HEK293 (cell line): Measurements from ENCODE around the gene SLC38A8.
A peak's percentile ranks its signal among the peaks of the same experiment; 100 is the strongest.

ENCODE experiments used
- CTCF ChIA-PET: fragments of 350-600 bp; formaldehyde crosslinking; extraction: SDS; loops from one replicate; lab custom pipeline; 2021; ENCODE audit warnings: antibody characterized with exemption; lab: Yijun Ruan, JAX
- POLR2A ChIA-PET: fragments of 300-600 bp; formaldehyde crosslinking; extraction: SDS; loops from one replicate; lab custom pipeline; 2020; ENCODE audit warnings: antibody characterized with exemption, inconsistent platforms; lab: Yijun Ruan, JAX
- H3K27ac ChIP-seq: fragments of 200-500 bp; sonication (Bioruptor generic); 2 replicates; pipeline ENCODE4 v1.5.1; 2014; ENCODE audit warnings: low read depth, low read length, control low read depth, inconsistent platforms; ENCODE audit errors: extremely low read depth
- H3K36me3 ChIP-seq, 2 experiments: fragments of 200-500 bp in 1 of 2; sonication (Bioruptor generic) in 1 of 2; 1 replicate in 1 of 2; 2 replicates in 1 of 2; pipeline ENCODE4 v1.5.1; 2014 to 2017; ENCODE audit warnings: inconsistent platforms in 2 of 2, low read length in 2 of 2; ENCODE audit not compliant: control insufficient read depth in 2 of 2, insufficient read depth in 1 of 2
- H3K4me1 ChIP-seq: fragments of 200-500 bp; sonication (Bioruptor generic); 2 replicates; pipeline ENCODE4 v1.5.1; 2014; ENCODE audit warnings: mild to moderate bottlenecking, low read length, inconsistent platforms; ENCODE audit not compliant: control insufficient read depth, insufficient read depth
- H3K4me3 ChIP-seq: 2 replicates; pipeline ENCODE4 v1.5.1; 2011; ENCODE audit warnings: low read depth, mild to moderate bottlenecking, control low read depth, low read length, moderate library complexity
- H3K9me3 ChIP-seq: fragments of 200-500 bp; sonication (Bioruptor generic); 2 replicates; pipeline ENCODE4 v1.5.1; 2014; ENCODE audit warnings: low read depth, low read length, inconsistent platforms; ENCODE audit not compliant: control insufficient read depth, insufficient read depth
- BCL11A ChIP-seq: fragments of 450-650 bp; formaldehyde crosslinking; IDR thresholded peaks from 2 replicates; pipeline ENCODE4 v1.5.1; 2016; ENCODE audit warnings: low read depth, missing biosample characterization, missing genetic modification characterization
- BCL6B ChIP-seq: fragments of 450-650 bp; formaldehyde crosslinking; IDR thresholded peaks from 2 replicates; pipeline ENCODE4 v1.5.1; 2017; ENCODE audit warnings: missing biosample characterization, missing genetic modification characterization
- EGR2 ChIP-seq: fragments of 450-650 bp; formaldehyde crosslinking; IDR thresholded peaks from 2 replicates; pipeline ENCODE4 v1.5.1; 2016; ENCODE audit warnings: low read depth, missing biosample characterization, missing genetic modification characterization
- FEZF1 ChIP-seq: fragments of 450-650 bp; formaldehyde crosslinking; IDR thresholded peaks from 2 replicates; pipeline ENCODE4 v1.5.1; 2016; ENCODE audit warnings: missing biosample characterization, missing genetic modification characterization
- HIC1 ChIP-seq: fragments of 450-650 bp; formaldehyde crosslinking; IDR thresholded peaks from 2 replicates; pipeline ENCODE4 v1.5.1; 2016; ENCODE audit warnings: missing biosample characterization, missing genetic modification characterization
- ZFP69B ChIP-seq: fragments of 450-650 bp; formaldehyde crosslinking; IDR thresholded peaks from 2 replicates; pipeline ENCODE4 v1.5.1; 2016; ENCODE audit warnings: missing biosample characterization, missing genetic modification characterization
- ZNF157 ChIP-seq: fragments of 450-650 bp; formaldehyde crosslinking; IDR thresholded peaks from 2 replicates; pipeline ENCODE4 v1.5.1; 2016; ENCODE audit warnings: missing biosample characterization, missing genetic modification characterization
- ZNF274 ChIP-seq, 2 experiments: fragments of 200-500 bp in 1 of 2; fragments of 450-650 bp in 1 of 2; sonication (Bioruptor generic) in 1 of 2; formaldehyde crosslinking in 1 of 2; IDR thresholded peaks; 2 replicates each; pipeline versions ENCODE4 v1.5.1 to v1.6.1; 2014 to 2016; ENCODE audit warnings: borderline replicate concordance in 1 of 2, inconsistent platforms in 1 of 2, low read length in 1 of 2, missing biosample characterization in 1 of 2, missing genetic modification characterization in 1 of 2
- ZNF366 ChIP-seq: fragments of 450-650 bp; formaldehyde crosslinking; conservative IDR thresholded peaks from 2 replicates; pipeline ENCODE4 v1.5.1; 2016; ENCODE audit warnings: missing biosample characterization, missing genetic modification characterization
- ZNF404 ChIP-seq: fragments of 450-650 bp; formaldehyde crosslinking; IDR thresholded peaks from 2 replicates; pipeline ENCODE4 v1.5.1; 2017; ENCODE audit warnings: missing biosample characterization, missing genetic modification characterization
- ZNF501 ChIP-seq: fragments of 450-650 bp; formaldehyde crosslinking; IDR thresholded peaks from 2 replicates; pipeline ENCODE4 v1.5.1; 2016; ENCODE audit warnings: missing biosample characterization, missing genetic modification characterization
- ZNF544 ChIP-seq: fragments of 450-650 bp; formaldehyde crosslinking; IDR thresholded peaks from 2 replicates; pipeline ENCODE4 v1.5.0; 2017; ENCODE audit warnings: missing biosample characterization, missing genetic modification characterization
- ZNF677 ChIP-seq: fragments of 450-650 bp; IDR thresholded peaks from 2 replicates; pipeline ENCODE4 v1.5.0; 2018; ENCODE audit warnings: missing biosample characterization, mild to moderate bottlenecking, missing genetic modification characterization, moderate library complexity
- TF ChIP-seq, protein P1 (sequence below): fragments of 450-650 bp; formaldehyde crosslinking; IDR thresholded peaks from 2 replicates; pipeline ENCODE4 v1.5.1; 2017; ENCODE audit warnings: missing biosample characterization, missing genetic modification characterization
- TF ChIP-seq, protein P2 (sequence below): fragments of 450-650 bp; formaldehyde crosslinking; conservative IDR thresholded peaks from 2 replicates; pipeline ENCODE4 v1.5.1; 2016; ENCODE audit warnings: low read depth, missing biosample characterization, missing genetic modification characterization

The SLC38A8 gene

GRCh38 chr16:83990492-83990891 is 52.1 kb downstream of the SLC38A8 start:
- POLR2A ChIA-PET: interaction anchor here (0.6 kb wide), 1 partner anchor 24 kb away, joined by 3 read pairs; no protein-coding TSS in a partner anchor
- no peak overlapping the region for H3K27ac ChIP-seq
- TF ChIP-seq ZNF157 (tag by site-specific recombination) (peak; percentile 99), ZFP69B (tag by site-specific recombination) (no peak)
- H3K4me1 ChIP-seq: peaks cover 4% of the 10 kb centered on the region
- H3K36me3 ChIP-seq: no peaks in the 10 kb centered on the region
- CTCF ChIA-PET: interaction anchor here (0.9 kb wide), 1 partner anchor 64 kb away, joined by 5 read pairs; no protein-coding TSS in a partner anchor
- H3K9me3 ChIP-seq: no peaks in the 10 kb centered on the region
- H3K4me3 ChIP-seq: no peak overlapping the region

GRCh38 chr16:83989300-83989699 is 53.3 kb downstream of the SLC38A8 start:
- ChIA-PET CTCF (interaction anchor here (0.5 to 1.5 kb wide), 6 partner anchors 12 to 97 kb away, joined by 3 to 5 read pairs (median 4); no protein-coding TSS in a partner anchor), POLR2A (no interaction called here)
- H3K4me3 ChIP-seq: no peak overlapping the region
- H3K4me1 ChIP-seq: peaks cover 4% of the 10 kb centered on the region
- H3K9me3 ChIP-seq: no peaks in the 10 kb centered on the region
- TF ChIP-seq HIC1 (tag by site-specific recombination) (no peak), ZFP69B (tag by site-specific recombination) (no peak), ZNF544 (tag by site-specific recombination) (no peak), ZNF274 (IDR thresholded peaks at IDR 0.05; ENCODE audit: low read length) (no peak), ZNF274 (tag by site-specific recombination; IDR thresholded peaks at IDR 0.05; ENCODE audit: borderline replicate concordance) (no peak), FEZF1 (no peak), ZNF366 (tag by site-specific recombination) (no peak), ZNF677 (no peak), BCL6B (tag by site-specific recombination) (0 out of 2 replicates have a peak, but pooled peaks have one; percentile 22), ZNF404 (tag by site-specific recombination) (no peak), EGR2 (tag by site-specific recombination) (no peak)
- TF ChIP-seq, protein P1, sequence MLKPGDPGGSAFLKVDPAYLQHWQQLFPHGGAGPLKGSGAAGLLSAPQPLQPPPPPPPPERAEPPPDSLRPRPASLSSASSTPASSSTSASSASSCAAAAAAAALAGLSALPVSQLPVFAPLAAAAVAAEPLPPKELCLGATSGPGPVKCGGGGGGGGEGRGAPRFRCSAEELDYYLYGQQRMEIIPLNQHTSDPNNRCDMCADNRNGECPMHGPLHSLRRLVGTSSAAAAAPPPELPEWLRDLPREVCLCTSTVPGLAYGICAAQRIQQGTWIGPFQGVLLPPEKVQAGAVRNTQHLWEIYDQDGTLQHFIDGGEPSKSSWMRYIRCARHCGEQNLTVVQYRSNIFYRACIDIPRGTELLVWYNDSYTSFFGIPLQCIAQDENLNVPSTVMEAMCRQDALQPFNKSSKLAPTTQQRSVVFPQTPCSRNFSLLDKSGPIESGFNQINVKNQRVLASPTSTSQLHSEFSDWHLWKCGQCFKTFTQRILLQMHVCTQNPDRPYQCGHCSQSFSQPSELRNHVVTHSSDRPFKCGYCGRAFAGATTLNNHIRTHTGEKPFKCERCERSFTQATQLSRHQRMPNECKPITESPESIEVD (tag by site-specific recombination): 0 out of 2 replicates have a peak, but pooled peaks have one; percentile 22
- H3K36me3 ChIP-seq: no peaks in the 10 kb centered on the region
- no peak overlapping the region for H3K27ac ChIP-seq

DNA sequence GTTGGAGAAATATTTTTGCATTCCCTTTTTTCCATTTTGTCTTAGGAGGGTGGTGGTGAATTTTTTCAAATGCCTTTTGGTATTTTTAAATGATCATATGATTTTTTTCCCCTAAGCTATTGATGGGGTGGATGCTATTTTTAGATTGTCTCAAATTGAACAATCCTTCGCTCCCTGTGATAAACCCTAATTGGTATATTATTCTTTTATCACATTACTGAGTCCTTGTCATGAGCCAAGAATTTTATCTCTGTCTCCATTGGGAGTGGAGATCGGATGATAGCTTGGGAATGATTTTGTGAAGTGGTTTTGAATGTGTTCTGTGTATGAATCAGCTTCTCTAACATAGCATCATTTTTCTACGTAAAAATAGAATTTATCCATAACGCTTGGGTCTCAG is 59.1 kb downstream of the SLC38A8 start:
- H3K27ac ChIP-seq: no peak overlapping the region
- CTCF ChIA-PET: interaction anchor here (0.7 to 1.4 kb wide), 4 partner anchors 60 to 1279 kb away, joined by 3 to 7 read pairs (median 3); no protein-coding TSS in a partner anchor
- no peak for TF ChIP-seq ZNF501 (tag by site-specific recombination)
- no peak for TF ChIP-seq BCL11A (tag by site-specific recombination)
- TF ChIP-seq, protein P2, sequence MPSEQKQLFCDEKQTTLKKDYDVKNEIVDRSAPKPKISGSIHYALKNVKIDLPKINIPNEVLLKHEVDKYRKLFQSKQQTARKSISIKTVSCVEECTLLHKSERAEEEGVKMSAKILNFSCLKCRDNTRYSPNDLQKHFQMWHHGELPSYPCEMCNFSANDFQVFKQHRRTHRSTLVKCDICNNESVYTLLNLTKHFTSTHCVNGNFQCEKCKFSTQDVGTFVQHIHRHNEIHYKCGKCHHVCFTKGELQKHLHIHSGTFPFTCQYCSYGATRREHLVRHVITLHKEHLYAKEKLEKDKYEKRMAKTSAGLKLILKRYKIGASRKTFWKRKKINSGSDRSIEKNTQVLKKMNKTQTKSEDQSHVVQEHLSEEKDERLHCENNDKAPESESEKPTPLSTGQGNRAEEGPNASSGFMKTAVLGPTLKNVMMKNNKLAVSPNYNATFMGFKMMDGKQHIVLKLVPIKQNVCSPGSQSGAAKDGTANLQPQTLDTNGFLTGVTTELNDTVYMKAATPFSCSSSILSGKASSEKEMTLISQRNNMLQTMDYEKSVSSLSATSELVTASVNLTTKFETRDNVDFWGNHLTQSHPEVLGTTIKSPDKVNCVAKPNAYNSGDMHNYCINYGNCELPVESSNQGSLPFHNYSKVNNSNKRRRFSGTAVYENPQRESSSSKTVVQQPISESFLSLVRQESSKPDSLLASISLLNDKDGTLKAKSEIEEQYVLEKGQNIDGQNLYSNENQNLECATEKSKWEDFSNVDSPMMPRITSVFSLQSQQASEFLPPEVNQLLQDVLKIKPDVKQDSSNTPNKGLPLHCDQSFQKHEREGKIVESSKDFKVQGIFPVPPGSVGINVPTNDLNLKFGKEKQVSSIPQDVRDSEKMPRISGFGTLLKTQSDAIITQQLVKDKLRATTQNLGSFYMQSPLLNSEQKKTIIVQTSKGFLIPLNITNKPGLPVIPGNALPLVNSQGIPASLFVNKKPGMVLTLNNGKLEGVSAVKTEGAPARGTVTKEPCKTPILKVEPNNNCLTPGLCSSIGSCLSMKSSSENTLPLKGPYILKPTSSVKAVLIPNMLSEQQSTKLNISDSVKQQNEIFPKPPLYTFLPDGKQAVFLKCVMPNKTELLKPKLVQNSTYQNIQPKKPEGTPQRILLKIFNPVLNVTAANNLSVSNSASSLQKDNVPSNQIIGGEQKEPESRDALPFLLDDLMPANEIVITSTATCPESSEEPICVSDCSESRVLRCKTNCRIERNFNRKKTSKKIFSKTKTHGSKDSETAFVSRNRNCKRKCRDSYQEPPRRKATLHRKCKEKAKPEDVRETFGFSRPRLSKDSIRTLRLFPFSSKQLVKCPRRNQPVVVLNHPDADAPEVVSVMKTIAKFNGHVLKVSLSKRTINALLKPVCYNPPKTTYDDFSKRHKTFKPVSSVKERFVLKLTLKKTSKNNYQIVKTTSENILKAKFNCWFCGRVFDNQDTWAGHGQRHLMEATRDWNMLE: no peak
- TF ChIP-seq, all 188 proteins: peak for 0
- Histone ChIP-seq H3K9me3 (no peaks in the 10 kb centered on the region), H3K4me3 (no peak overlapping the region), H3K36me3 (no peaks in the 10 kb centered on the region), H3K4me1 (no peaks in the 10 kb centered on the region; the same call in 1 of the 2 replicates)
- POLR2A ChIA-PET: interaction anchor here (0.6 kb wide), 1 partner anchor 320 kb away, joined by 3 read pairs; no protein-coding TSS in a partner anchor
